Measurements from ENCODE around the gene FOXI2.

DNA sequence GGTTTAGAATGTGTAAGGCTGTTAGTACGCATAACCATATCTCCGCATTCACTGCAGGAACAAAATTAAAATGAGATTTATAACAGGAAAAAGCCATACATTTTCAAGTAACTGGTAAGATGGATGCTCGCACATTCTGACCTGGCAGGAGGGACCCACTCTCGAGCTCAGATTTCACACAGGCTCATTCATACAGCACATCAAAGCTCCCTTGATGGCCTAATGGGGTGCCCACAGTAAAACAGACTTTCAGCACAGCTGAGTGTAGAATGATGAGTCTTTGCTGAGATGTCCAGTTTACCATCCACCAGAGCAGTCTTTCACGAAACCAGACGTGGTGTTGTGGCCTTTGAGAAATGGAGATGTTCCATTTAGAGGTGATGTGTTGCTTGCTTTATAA is 8.9 kb downstream of the FOXI2 start:
- TF ChIP-seq, protein P1, sequence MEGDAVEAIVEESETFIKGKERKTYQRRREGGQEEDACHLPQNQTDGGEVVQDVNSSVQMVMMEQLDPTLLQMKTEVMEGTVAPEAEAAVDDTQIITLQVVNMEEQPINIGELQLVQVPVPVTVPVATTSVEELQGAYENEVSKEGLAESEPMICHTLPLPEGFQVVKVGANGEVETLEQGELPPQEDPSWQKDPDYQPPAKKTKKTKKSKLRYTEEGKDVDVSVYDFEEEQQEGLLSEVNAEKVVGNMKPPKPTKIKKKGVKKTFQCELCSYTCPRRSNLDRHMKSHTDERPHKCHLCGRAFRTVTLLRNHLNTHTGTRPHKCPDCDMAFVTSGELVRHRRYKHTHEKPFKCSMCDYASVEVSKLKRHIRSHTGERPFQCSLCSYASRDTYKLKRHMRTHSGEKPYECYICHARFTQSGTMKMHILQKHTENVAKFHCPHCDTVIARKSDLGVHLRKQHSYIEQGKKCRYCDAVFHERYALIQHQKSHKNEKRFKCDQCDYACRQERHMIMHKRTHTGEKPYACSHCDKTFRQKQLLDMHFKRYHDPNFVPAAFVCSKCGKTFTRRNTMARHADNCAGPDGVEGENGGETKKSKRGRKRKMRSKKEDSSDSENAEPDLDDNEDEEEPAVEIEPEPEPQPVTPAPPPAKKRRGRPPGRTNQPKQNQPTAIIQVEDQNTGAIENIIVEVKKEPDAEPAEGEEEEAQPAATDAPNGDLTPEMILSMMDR (IDR thresholded peaks at IDR 0.05): no peak
- no peak for TF ChIP-seq POLR2AphosphoS5 (IDR thresholded peaks at IDR 0.05)
- no peak for TF ChIP-seq POLR2A (IDR thresholded peaks at IDR 0.05)

Data from suprapubic skin (tissue), 4 donors.